Renal cortex interstitium (tissue), 11 donors: ENCODE results near the gene KIN. TPM values are rescaled to one million over a fixed set of nuclear protein-coding genes. Genes with fewer than 3 reads are reported as not detected.
"Not testable (repeated sequence)": the region's sequence is repeated elsewhere in the genome, so short reads cannot be mapped to it uniquely, and the experiment has no call there.

ENCODE experiments used
- DNase-seq, 11 donors: peaks; one replicate each; pipeline ENCODE4 v3.0.0-alpha.2; 2013; ENCODE audit warnings: low read depth in 9 of 11, low spot score in 4 of 11; ENCODE audit errors: extremely low read depth in 1 of 11
- polyA plus RNA-seq, 3 donors: library from polyadenylated mRNA; unstranded; fragments of 120-200 nt; gene quantifications; one replicate each; pipeline ENCODE4 v1.2.1, GENCODE V29; 2013; ENCODE audit not compliant: insufficient read length in 3 of 3

The KIN gene
- polyA plus RNA-seq, 3 donors, result 19.2 to 25.8 (median 21.1) TPM

- no peak for DNase-seq
Measured at GRCh38 chr10:7756360-7756992, 31.3 kb downstream of the KIN start.

GRCh38 chr10:7755103-7755502 lies 32.7 kb downstream of the KIN start:
- no peak for DNase-seq

GRCh38 chr10:7752251-7752650 lies 35.5 kb downstream of the KIN start:
- DNase-seq, result no peak

DNA sequence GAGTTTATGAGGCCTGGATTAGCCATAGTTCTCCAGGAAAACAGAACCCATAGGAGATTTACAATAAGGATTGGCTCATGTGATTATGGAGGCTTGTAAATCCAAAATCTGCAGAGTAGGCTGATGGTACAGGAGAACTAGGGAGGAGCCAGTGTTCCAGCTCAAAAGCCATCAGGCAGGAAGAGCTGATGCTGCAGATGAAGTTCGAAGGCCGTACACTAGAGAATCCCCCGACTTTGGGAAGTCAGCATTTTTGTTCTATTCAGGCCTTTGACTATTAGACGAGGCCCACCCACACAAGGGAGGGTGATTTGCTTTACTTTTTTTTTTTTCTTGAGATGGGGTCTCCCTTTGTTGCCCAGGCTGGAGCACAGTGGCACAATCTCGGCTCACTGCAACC lies 37.6 kb downstream of the KIN start:
- no peak for DNase-seq

- not testable (repeated sequence) for DNase-seq
Measured at GRCh38 chr10:7748637-7749036, 39.2 kb downstream of the KIN start.

- DNase-seq, result no peak
Measured at GRCh38 chr10:7744307-7744706, 43.5 kb downstream of the KIN start.

- no peak for DNase-seq
Measured at GRCh38 chr10:7738536-7739407, 49.0 kb downstream of the KIN start.

DNA sequence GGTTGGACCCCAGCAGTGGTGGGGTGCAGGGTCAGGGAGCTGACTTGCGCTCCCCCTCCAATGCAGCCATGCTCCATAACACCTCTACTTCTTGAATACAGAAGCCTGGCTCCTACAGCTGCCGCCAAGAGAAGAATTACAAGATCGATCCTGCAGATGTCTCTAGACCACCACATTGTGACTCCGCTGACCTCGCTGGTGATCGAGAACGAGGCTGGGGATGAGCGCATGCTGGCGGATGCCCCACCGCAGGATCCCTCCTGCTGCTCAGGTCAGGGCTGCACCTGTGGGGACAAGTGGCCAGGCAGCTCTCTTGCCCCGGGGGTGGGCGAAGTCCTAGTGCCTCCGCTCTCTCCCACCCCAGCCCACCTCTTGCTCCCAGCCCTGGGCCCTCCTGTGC lies 53.0 kb downstream of the KIN start:
- no peak for DNase-seq

DNA sequence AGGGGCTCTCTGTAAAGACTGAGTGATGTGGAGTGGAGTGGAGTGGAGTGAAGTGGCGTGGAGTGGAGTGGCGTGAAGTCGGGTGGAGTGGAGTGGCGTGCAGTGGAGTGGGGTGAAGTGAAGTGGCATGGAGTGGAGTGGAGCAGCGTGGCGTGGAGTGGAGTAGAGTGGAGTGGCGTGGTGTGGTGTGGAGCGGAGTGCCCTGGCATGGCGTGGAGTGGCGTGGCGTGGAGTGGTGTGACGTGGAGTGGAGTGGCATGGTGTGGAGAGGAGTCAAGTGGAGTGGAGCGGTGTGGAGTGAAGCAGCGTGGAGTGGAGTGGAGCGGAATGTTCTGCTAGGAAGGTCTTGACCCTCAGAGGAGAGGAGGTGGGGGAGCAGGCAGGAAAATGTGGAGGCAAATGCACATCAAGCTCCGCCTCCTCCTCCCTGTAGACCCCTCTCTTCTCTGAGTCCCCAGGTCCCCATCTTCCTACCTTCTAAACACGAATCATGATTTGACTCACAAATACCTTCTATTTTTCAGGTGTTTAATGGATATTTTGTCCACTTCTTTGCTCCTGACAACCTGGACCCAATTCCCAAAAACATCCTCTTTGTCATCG lies 64.8 kb downstream of the KIN start:
- DNase-seq, result no peak

DNA sequence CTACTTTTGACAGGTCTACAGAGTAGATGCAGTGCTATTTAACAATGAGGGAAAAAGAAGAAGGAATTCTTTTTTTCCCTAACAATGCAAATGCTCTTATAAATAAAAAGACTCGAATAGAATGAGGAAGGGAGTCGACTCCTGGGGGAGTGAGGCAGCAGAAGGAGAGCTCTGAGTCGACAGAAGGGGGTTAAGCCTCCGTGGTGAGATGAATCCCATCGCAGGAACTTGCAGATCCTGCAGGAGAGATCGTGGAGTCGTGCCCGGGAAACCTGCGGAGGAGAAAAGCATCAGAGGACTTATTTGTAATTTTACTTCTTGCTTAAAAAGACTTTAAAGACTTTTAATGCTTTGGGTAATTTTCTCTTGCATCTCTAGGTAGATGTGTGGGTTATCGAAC lies 67.3 kb downstream of the KIN start:
- DNase-seq, result no peak

- DNase-seq, result no peak
Measured at GRCh38 chr10:7718685-7719084, 69.1 kb downstream of the KIN start.

DNA sequence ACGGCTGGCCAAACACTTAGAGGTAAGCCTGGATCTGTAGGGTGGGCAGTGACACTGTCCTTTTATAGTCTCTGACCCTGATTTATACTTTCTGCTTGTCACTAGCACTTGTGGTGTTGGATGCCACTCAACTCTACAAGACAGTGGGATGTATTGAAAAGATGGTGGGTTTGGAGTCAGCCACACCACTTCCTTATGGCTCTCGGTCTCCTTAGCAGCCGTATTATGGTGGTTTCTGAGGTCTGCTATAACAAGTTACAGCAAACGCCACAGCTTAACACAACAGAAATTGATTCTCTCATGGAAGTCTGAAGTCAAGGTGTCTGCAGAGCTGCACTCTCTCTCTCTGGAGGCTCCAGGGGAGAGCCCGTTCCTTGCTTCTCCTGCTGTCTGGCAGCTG lies 70.0 kb downstream of the KIN start:
- no peak for DNase-seq

DNA sequence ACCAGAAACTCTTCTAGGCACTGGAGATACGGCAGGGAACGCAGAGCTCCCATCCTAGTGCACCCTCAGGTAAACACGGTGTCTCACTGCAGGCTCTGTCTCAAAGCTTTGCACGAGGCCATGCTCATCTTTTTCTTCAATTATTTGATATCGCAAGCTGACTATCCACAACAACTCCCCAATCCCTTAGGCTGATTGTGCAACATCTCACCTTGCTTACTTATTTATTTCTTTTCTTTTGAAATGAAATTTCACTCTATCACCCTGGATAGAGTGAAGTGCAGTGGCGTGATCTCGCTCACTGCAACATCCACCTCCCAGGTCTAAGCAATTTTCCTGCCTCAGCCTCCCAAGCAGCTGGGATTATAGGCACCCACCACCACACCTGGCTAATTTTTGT lies 72.3 kb downstream of the KIN start:
- DNase-seq, result no peak

- not testable (repeated sequence) for DNase-seq
Measured at GRCh38 chr10:7711075-7711474, 76.7 kb downstream of the KIN start.

DNA sequence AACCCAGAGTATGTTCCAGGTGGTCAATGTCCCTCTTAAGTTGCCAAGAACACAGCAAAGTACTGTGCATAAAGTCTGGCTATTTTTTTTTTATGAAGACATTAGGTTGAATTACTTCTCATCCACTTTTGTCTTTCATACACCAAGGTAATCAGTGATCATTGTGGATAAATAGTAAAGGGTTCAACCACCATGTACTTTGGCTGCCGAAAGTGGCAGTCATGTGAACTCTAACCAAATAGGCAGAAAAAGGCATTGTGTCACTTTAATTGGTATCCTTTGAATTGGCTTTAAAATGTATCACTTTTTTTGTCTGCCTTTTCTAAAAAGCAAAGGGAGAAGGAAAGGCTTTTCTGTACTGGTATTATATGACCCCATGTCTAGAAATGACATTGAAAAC lies 77.3 kb downstream of the KIN start:
- no peak for DNase-seq

DNA sequence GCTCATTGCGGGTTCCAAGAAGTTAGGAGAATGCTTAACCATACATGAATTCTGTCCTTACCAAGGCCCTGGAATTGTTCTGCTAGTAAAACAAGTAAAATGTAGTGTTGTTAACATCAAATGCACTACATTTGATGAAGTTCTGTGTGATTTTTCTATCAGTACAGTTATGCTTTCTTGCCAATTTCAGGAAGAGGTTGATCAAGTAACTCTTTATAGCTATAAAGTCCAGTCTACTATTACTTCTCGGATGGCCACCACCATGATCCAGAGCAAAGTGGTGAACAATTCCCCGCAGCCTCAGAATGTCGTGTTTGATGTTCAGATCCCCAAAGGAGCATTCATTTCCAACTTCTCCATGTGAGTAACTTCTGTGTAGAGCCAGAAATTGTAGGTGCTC lies 79.0 kb downstream of the KIN start:
- no peak for DNase-seq

- DNase-seq, result no peak
Measured at GRCh38 chr10:7707858-7708622, 79.8 kb downstream of the KIN start.

DNA sequence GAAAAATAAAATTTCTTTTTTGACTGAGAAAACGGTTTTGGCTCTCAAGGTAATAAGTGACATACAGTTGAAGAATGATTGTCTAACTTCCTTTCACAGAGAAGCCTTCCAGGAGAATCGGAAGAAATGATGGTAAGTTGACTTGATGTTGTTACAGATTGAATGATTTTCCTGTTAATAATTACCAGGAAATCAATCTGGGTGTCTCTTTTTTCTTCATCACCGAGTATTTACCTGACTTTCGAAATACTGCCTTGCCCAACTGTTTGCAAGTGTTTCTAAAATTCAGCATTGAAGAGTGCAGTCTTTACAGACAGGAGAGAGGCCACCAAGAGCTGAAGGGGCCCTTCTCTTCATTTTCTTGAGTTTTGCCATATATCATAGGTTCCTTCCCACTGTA lies 80.7 kb downstream of the KIN start:
- no peak for DNase-seq

GRCh38 chr10:7706534-7707073 lies 81.2 kb downstream of the KIN start:
- no peak for DNase-seq
